NCI-H1436 treated with DMSO at 0.1 percent for 48 hours (cell line): Measurements from ENCODE around the gene ZCCHC24.

Experiments
- DNase-seq: peaks from one replicate; lab custom pipeline; 2025; lab: John Stamatoyannopoulos, UW

ZCCHC24 gene

DNA sequence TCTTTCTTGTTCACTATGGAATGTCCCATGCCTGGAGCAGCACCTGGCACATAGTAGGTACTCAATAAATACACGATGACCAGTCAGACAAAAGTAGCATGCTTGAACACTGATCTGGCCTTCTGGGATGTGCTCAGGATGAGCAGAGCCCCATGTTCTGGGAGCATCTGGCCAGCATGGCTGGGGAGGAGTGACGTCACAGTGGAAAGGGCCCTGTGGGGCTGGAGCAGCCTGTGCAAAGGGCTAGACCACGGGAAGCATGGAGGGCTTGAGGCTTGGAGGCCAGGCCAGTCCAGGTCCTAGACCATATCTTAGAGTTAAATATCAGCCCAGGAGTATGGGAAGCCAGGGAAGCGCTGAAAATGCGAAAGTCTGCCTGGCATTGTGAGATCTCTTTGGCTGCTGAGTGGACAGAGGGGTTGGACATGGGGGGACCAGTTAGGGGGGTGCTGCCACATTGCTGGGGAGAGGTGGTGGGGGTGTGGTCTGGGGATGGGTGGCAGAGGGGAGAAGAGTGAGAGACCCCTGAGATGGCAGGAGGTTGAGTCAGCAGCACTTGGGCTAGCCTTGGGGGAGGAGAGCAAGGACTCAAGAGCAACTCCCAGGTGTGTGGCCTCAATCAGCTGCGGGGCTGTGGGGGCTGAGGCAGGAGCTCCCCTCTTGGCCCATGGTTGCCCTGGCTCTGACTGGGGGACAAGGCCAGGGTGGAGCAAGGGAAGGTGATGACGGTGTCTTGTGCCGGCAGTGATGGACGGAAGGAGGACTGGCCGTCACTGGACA is 34.9 kb downstream of the ZCCHC24 start:
- DNase-seq: no peak

- no peak for DNase-seq
These were observed 35.7 kb downstream of the ZCCHC24 start for GRCh38 chr10:79409726-79410085.

DNA sequence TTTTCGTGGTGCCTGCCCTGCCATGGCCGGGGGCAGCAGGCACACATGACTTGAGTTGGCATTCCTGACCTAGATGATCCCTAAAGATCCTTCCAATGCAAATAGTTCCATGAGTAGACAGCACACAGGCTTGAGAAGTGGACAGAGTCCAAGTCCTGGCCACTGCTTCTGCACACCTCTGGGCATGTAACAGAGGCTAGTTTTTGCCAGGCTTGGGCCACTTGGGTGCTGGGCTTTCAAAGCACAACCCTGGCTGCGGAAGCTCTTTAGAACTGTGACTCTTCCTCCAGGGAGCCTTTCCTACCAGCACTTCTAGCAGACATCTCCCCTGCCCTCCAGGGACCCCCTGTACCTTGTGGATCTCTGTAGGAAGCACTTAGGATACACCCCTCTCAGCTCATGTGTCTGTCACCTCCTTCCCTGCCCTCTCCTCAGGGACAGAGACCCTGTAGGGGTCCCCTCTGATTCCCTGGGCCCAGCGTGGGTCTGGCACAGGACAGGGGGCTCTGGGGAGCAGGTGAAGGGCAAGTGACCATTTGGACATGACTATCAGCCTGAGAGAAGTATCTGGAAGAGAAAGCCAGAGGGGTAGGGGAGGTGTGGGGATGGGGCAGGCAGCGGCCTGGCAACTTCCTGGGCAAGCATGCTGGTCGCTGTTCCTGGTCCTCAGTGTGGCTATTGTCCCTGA is 36.2 kb downstream of the ZCCHC24 start:
- no peak for DNase-seq

GRCh38 chr10:79407811-79408795 is 37.3 kb downstream of the ZCCHC24 start:
- DNase-seq: no peak

DNA sequence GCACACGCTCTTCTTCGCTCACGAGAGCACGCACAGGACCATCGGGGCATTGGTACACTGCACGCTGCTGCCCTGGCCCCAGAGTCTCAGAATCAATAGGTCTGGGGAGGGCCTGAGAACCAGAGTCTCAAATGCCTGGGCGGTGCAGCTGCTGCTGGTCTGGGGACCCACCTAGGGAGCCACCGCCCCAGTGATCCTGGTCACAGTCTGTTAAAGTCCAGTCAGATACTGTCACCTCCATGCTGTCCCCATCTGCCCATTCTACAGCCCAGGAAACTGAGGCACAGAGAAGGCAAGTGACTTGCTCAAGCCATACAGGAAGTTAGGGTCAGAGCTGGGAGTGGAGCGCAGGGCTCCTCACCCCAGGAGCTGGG is 38.0 kb downstream of the ZCCHC24 start:
- DNase-seq: no peak

DNA sequence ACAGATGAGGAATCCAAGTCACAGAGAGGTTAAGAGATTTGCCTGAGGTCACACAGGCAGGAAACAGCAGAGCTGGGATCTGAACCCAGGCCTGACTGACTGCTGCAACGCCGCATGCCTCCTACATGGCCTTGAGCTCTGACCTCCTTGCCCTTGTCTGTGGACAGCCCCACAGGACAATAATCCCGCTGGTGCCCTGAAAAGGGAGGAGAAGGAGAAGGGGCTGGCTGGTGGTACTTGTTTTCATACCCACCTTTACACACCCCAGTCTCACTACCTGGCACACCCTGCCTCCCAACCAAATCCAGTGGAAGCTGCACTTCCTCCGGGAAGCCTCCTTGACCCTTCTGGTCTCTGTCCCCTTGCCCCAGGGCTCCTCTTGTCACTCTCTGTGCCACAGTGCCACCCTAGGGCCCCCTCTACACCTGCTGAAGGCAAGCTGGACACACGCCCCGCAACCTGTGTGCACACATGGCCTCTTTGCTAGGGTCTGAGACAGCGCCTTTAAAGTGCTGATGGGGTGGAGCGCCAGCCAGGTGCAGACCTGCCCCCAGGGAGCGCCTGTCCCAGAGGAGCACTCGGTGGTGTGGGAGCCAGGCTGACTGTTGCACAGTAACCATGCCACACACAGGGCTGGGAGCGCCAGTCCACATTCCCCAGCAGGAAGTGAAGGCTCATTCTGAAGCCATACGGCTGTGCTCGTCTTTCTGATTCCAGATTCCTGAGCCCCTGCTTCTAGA is 38.6 kb downstream of the ZCCHC24 start:
- DNase-seq: peak; percentile 43

- DNase-seq: no peak
These were observed 39.4 kb downstream of the ZCCHC24 start for GRCh38 chr10:79405995-79406515.

DNA sequence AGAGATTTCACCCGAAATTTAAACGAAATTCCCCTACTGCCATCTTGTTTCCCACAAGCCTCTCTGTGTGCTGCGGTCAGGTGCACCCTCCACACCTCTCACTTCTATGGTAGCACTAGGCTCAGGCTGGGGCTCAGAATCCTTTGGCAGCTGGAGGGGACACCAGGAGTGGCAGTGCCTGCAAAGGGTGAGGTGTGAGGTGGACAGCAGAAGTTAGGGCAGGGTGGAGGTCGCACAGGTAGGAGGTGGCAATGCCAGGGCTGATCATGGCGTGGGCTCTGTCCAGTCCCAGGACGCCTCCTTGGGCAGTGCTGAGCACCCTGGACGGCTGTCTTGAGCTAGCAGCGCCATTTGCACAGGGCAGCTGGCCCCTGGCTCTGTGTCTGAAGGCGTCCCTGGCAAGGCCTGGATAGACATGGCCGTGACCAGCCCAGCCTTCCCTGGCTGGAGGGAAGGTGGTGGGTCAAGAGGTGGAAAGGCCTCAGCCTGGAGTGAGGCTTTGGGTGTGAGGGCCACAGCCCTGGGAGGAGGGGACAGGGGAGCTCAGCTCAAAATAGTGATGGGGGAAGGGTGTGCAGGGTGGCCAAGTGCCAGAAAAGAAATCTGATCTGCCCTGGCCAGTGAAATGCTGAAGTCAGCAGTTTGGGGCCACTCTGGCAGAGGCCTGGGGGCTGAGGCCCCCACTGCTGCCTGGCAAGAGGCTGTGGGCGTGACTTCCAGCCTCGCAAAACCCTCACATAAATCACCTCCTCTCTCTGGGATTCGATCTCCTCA is 40.0 kb downstream of the ZCCHC24 start:
- no peak for DNase-seq

- DNase-seq: no peak
These were observed 40.7 kb downstream of the ZCCHC24 start for GRCh38 chr10:79404690-79405131.

DNA sequence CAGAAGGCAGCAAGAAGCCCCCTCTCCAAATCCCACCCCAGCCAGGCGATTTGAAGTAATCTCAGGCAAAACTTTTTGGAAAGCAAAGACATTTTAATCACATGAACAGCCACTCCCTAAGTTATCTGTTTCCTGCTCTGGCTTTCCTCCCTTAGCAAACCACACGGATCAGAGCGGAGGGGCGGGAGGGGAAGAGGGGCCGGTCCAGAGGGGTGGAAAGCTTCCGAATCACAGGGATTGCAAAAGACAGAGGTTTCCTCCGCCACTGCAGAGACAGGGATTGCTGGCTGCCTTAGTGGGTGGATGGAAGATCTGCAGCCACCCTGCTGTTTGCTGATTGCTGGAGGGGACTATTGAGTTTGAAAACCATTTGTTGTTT is 41.2 kb downstream of the ZCCHC24 start:
- no peak for DNase-seq

GRCh38 chr10:79403441-79404230 is 41.8 kb downstream of the ZCCHC24 start:
- no peak for DNase-seq

- no peak for DNase-seq
These were observed 42.5 kb downstream of the ZCCHC24 start for GRCh38 chr10:79402951-79403350.

- no peak for DNase-seq
These were observed 42.8 kb downstream of the ZCCHC24 start for GRCh38 chr10:79402625-79402946.

- no peak for DNase-seq
These were observed 44.2 kb downstream of the ZCCHC24 start for GRCh38 chr10:79401015-79401921.

DNA sequence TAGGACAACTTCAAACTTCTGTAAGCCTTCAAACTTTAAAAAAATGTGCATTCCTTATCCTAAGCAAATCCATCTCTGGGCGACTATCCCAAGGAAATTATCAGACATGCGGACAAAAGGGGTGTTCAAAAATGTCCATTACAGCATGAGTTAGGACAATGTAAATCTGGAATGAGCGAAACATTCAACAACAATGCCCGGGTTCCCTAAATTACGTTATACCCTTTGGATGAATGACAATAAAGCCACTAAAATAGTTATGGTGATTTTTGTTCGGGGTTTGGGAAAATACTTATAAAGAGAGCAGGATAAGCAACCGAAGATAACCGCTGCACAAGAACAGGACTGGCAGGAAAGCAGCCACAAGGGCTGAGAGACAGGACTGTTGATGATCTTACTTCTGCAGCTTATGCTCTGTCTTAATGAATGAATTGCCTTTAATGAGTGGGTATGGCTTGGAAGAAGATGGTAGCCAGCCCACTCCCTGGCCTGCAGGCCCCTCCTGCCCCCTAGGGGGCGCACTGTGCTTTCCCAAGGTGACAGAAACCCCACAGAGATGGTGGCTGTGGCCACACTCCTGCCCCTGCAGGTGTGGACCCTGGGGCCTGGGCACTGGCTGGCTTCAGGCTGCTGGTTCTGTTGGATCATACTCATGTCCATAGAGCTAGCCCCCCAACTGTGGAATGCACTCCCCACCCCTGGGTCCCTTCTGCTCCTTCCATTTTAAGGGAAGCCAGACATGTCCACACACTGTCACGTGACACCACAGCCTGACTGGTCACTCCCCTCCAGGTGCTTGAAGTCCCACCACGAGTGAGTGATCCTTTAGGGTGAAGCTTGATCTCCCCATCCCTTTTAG is 45.0 kb downstream of the ZCCHC24 start:
- no peak for DNase-seq

DNA sequence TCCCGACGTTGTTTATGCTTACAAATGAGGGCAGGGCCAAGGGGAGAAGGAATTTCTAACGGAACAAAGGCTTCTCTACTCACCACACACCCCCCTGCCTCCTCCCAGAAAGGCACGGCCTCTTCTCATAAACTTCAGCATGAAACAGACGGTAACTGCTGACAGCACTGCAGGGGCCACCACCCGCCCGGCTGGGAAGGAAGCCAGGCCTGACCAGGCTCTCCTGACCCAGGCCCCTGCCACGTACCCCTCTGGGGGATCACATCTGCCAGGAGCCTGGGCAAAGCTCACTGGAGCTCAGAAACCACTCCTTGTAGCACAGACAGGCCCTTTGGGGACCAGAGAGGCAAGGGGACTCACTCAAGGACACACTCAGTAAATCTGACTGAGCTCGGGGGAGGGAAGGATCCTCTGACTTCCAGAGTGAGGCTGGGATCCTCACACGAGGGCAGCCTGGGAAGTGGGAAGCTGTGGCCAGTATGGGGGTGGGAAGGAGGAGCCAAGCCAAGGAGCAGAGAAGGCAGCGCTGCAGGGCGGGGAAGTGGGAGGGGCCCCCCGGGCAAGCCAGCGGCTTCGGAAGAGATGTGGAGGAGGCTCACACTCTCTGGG is 46.1 kb downstream of the ZCCHC24 start:
- no peak for DNase-seq

GRCh38 chr10:79398642-79399041 is 46.8 kb downstream of the ZCCHC24 start:
- no peak for DNase-seq
